Dedifferentiated amniotic fluid mesenchymal stem cell (primary cell): ENCODE results near the gene SEC14L2.
A peak's percentile ranks its signal among the peaks of the same experiment; 100 is the strongest.

Experiments used
- DNase-seq: peaks from one replicate; pipeline ENCODE4 v3.0.0-alpha.2; 2016; ENCODE audit errors: extremely low spot score

SEC14L2 gene

GRCh38 chr22:30405731-30406130, 8.9 kb downstream of the SEC14L2 start:
- no peak for DNase-seq

- no peak for DNase-seq
Measured at GRCh38 chr22:30406400-30406799, 9.6 kb downstream of the SEC14L2 start.

GRCh38 chr22:30408388-30409102, 11.7 kb downstream of the SEC14L2 start:
- peak; percentile 49 for DNase-seq

- DNase-seq, result no peak
Measured at GRCh38 chr22:30411780-30412179, 15.0 kb downstream of the SEC14L2 start.

- no peak for DNase-seq
Measured at GRCh38 chr22:30413001-30413400, 16.2 kb downstream of the SEC14L2 start.

GRCh38 chr22:30413745-30414524, 17.1 kb downstream of the SEC14L2 start:
- no peak for DNase-seq

- DNase-seq, result no peak
Measured at GRCh38 chr22:30414525-30415047, 17.8 kb downstream of the SEC14L2 start.

GRCh38 chr22:30416403-30416802, 19.6 kb downstream of the SEC14L2 start:
- no peak for DNase-seq

GRCh38 chr22:30416837-30417236, 20.0 kb downstream of the SEC14L2 start:
- DNase-seq, result no peak

GRCh38 chr22:30420347-30421125, 23.7 kb downstream of the SEC14L2 start:
- peak; percentile 71 for DNase-seq

GRCh38 chr22:30421695-30422480, 25.1 kb downstream of the SEC14L2 start:
- DNase-seq, result no peak

- peak; percentile 77 for DNase-seq
Measured at GRCh38 chr22:30422481-30423300, 25.9 kb downstream of the SEC14L2 start.

GRCh38 chr22:30423301-30423958, 26.6 kb downstream of the SEC14L2 start:
- no peak for DNase-seq

- peak; percentile 99 for DNase-seq
Measured at GRCh38 chr22:30423959-30424533, 27.2 kb downstream of the SEC14L2 start.

GRCh38 chr22:30424534-30425326, 27.9 kb downstream of the SEC14L2 start:
- DNase-seq, result no peak

GRCh38 chr22:30425327-30425615, 28.5 kb downstream of the SEC14L2 start:
- no peak for DNase-seq

GRCh38 chr22:30425616-30426387, 29.0 kb downstream of the SEC14L2 start, which contains the start of gene MTFP1:
TSS of gene MTFP1 (plus strand) at chr22:30425768. CDS start at chr22:30425880, 112 bp downstream.
- peak; percentile 19 for DNase-seq
